Astrocyte (in vitro differentiated cells and primary cell): ENCODE measurements around the gene ROR2. TPM values are rescaled to one million over a fixed set of nuclear protein-coding genes. Genes with fewer than 3 reads are reported as not detected.

Experiments used
- DNase-seq: peaks from one replicate; pipeline ENCODE4 v3.0.0-alpha.2; 2010; ENCODE audit warnings: low read depth
- FAIRE-seq: peaks from 2 replicates; lab custom pipeline; 2011; peaks lifted over from hg19 to GRCh38; lab: Jason Lieb, UNC
- H2AFZ ChIP-seq: 2 replicates; pipeline ENCODE4 v1.6.0; 2012; ENCODE audit warnings: low read depth, low read length, inconsistent platforms
- H3K27ac ChIP-seq: 2 replicates; pipeline ENCODE4 v1.5.1; 2011; ENCODE audit warnings: low read depth, low read length, inconsistent platforms
- H3K27me3 ChIP-seq: 2 replicates; pipeline ENCODE4 v1.6.0; 2011; ENCODE audit warnings: low read length, inconsistent platforms; ENCODE audit not compliant: insufficient read depth
- H3K36me3 ChIP-seq: 2 replicates; pipeline ENCODE4 v1.5.1; 2011; ENCODE audit warnings: low read length, inconsistent platforms; ENCODE audit not compliant: insufficient read depth
- H3K4me1 ChIP-seq: 2 replicates; pipeline ENCODE4 v1.5.1; 2011; ENCODE audit warnings: low read length, inconsistent platforms; ENCODE audit not compliant: insufficient read depth
- H3K4me2 ChIP-seq: 2 replicates; pipeline ENCODE4 v1.6.0; 2012; ENCODE audit warnings: low read length, inconsistent platforms
- H3K4me3 ChIP-seq: 2 replicates; pipeline ENCODE4 v1.5.1; 2011; ENCODE audit warnings: low read depth, mild to moderate bottlenecking, low read length, inconsistent platforms; ENCODE audit not compliant: insufficient read depth
- H3K79me2 ChIP-seq: 2 replicates; pipeline ENCODE4 v1.6.0; 2012; ENCODE audit warnings: mild to moderate bottlenecking, low read length, inconsistent platforms; ENCODE audit not compliant: insufficient read depth
- H3K9ac ChIP-seq: 2 replicates; pipeline ENCODE4 v1.6.0; 2012; ENCODE audit warnings: mild to moderate bottlenecking, low read length, inconsistent platforms
- H3K9me3 ChIP-seq: 2 replicates; pipeline ENCODE4 v1.5.1; 2012; ENCODE audit warnings: low read depth, mild to moderate bottlenecking, low read length, inconsistent platforms; ENCODE audit not compliant: insufficient read depth
- H4K20me1 ChIP-seq: 2 replicates; pipeline ENCODE4 v1.6.0; 2012; ENCODE audit warnings: low read length, inconsistent platforms; ENCODE audit not compliant: insufficient read depth
- H3K27ac Mint-ChIP-seq: one replicate; pipeline ENCODE4 v1.8.0; 2021; ENCODE audit warnings: mild to moderate bottlenecking, mixed read lengths; ENCODE audit not compliant: unreplicated experiment
- H3K27me3 Mint-ChIP-seq: one replicate; pipeline ENCODE4 v1.8.0; 2021; ENCODE audit warnings: low read depth, mixed read lengths; ENCODE audit not compliant: unreplicated experiment
- H3K36me3 Mint-ChIP-seq: one replicate; pipeline ENCODE4 v1.8.0; 2021; ENCODE audit warnings: low read depth, mixed read lengths; ENCODE audit not compliant: unreplicated experiment
- H3K4me1 Mint-ChIP-seq: one replicate; pipeline ENCODE4 v1.8.0; 2021; ENCODE audit warnings: low read depth, mixed read lengths; ENCODE audit not compliant: unreplicated experiment
- H3K4me3 Mint-ChIP-seq: one replicate; pipeline ENCODE4 v1.8.0; 2021; ENCODE audit warnings: mild to moderate bottlenecking, moderate library complexity, mixed read lengths; ENCODE audit not compliant: unreplicated experiment
- H3K9me3 Mint-ChIP-seq: one replicate; pipeline ENCODE4 v1.8.0; 2021; ENCODE audit warnings: mild to moderate bottlenecking, mixed read lengths; ENCODE audit not compliant: unreplicated experiment
- CTCF ChIP-seq: IDR thresholded peaks from 2 replicates; pipeline ENCODE4 v1.5.1; 2011; ENCODE audit warnings: low read depth, mild to moderate bottlenecking, inconsistent platforms, low read length, moderate library complexity; ENCODE audit not compliant: insufficient read depth
- EZH2 ChIP-seq: IDR thresholded peaks from 2 replicates; pipeline ENCODE4 v1.6.1; 2012; ENCODE audit warnings: mild to moderate bottlenecking, low read length, inconsistent platforms; ENCODE audit not compliant: insufficient read depth
- total RNA-seq: library from RNA; stranded (reverse); gene quantifications from 2 replicates; pipeline ENCODE4 v1.2.1, GENCODE V29; 2021

ROR2 gene
- total RNA-seq, 1 donor from 2014 or later = 4.9 TPM

- Histone ChIP-seq H3K79me2 (no peaks in the 10 kb centered on the region), H3K9me3 (no peaks in the 10 kb centered on the region), H3K27me3 (peaks cover 2% of the 10 kb centered on the region), H3K27ac (no peak overlapping the region), H3K9ac (no peak overlapping the region), H3K4me2 (no peak overlapping the region), H2AFZ (no peak overlapping the region), H3K36me3 (no peaks in the 10 kb centered on the region), H4K20me1 (no peaks in the 10 kb centered on the region), H3K4me3 (no peak overlapping the region), H3K4me1 (no peaks in the 10 kb centered on the region)
- Mint-ChIP-seq H3K4me3 (no peak overlapping the region), H3K27ac (no peak overlapping the region), H3K4me1 (peaks cover 6% of the 10 kb centered on the region), H3K9me3 (peaks cover 2% of the 10 kb centered on the region), H3K36me3 (no peaks in the 10 kb centered on the region), H3K27me3 (peaks cover 6% of the 10 kb centered on the region)
- TF ChIP-seq EZH2 = no peak
- TF ChIP-seq CTCF = no peak
- FAIRE-seq (no peak), DNase-seq (no peak)
Measured at GRCh38 chr9:91654527-91654926, 295.5 kb downstream of the ROR2 start.

GRCh38 chr9:91647371-91647770 is 302.7 kb downstream of the ROR2 start:
- DNase-seq (no peak), FAIRE-seq (no peak)
- no peak overlapping the region for H3K9ac ChIP-seq
- no peaks in the 10 kb centered on the region for H3K9me3 ChIP-seq
- no peaks in the 10 kb centered on the region for H3K36me3 Mint-ChIP-seq
- peaks cover 17% of the 10 kb centered on the region for H3K27me3 Mint-ChIP-seq
- no peak overlapping the region for H3K4me3 Mint-ChIP-seq
- H3K27me3 ChIP-seq = no peaks in the 10 kb centered on the region
- H3K36me3 ChIP-seq = no peaks in the 10 kb centered on the region
- H3K27ac Mint-ChIP-seq = no peak overlapping the region
- H3K4me1 Mint-ChIP-seq = no peaks in the 10 kb centered on the region
- H4K20me1 ChIP-seq = no peaks in the 10 kb centered on the region
- no peak overlapping the region for H2AFZ ChIP-seq
- H3K4me3 ChIP-seq = no peak overlapping the region
- H3K9me3 Mint-ChIP-seq = no peaks in the 10 kb centered on the region
- TF ChIP-seq EZH2 = no peak
- no peak for TF ChIP-seq CTCF
- no peak overlapping the region for H3K4me2 ChIP-seq
- H3K27ac ChIP-seq = no peak overlapping the region
- H3K4me1 ChIP-seq = no peaks in the 10 kb centered on the region
- H3K79me2 ChIP-seq = no peaks in the 10 kb centered on the region

- no peak overlapping the region for H3K27ac Mint-ChIP-seq
- no peaks in the 10 kb centered on the region for H3K27me3 ChIP-seq
- no peak overlapping the region for H3K27ac ChIP-seq
- H2AFZ ChIP-seq = no peak overlapping the region
- no peak overlapping the region for H3K4me3 ChIP-seq
- no peaks in the 10 kb centered on the region for H3K9me3 ChIP-seq
- no peaks in the 10 kb centered on the region for H4K20me1 ChIP-seq
- H3K27me3 Mint-ChIP-seq = peaks cover 20% of the 10 kb centered on the region
- H3K9me3 Mint-ChIP-seq = peaks cover 3% of the 10 kb centered on the region
- no peaks in the 10 kb centered on the region for H3K36me3 Mint-ChIP-seq
- H3K4me1 ChIP-seq = no peaks in the 10 kb centered on the region
- DNase-seq (no peak), FAIRE-seq (no peak)
- no peaks in the 10 kb centered on the region for H3K4me1 Mint-ChIP-seq
- no peaks in the 10 kb centered on the region for H3K36me3 ChIP-seq
- no peak overlapping the region for H3K4me2 ChIP-seq
- no peak overlapping the region for H3K9ac ChIP-seq
- no peaks in the 10 kb centered on the region for H3K79me2 ChIP-seq
- TF ChIP-seq EZH2 = no peak
- no peak for TF ChIP-seq CTCF
- H3K4me3 Mint-ChIP-seq = no peak overlapping the region
Measured at GRCh38 chr9:91646702-91647101, 303.3 kb downstream of the ROR2 start.
